Putamen (tissue), 1 donor: ENCODE data around the gene STARD8.

Experiments used
- DNase-seq: peaks from one replicate; pipeline ENCODE4 v3.0.0-alpha.2; 2016; ENCODE audit warnings: low spot score

The STARD8 gene

DNA sequence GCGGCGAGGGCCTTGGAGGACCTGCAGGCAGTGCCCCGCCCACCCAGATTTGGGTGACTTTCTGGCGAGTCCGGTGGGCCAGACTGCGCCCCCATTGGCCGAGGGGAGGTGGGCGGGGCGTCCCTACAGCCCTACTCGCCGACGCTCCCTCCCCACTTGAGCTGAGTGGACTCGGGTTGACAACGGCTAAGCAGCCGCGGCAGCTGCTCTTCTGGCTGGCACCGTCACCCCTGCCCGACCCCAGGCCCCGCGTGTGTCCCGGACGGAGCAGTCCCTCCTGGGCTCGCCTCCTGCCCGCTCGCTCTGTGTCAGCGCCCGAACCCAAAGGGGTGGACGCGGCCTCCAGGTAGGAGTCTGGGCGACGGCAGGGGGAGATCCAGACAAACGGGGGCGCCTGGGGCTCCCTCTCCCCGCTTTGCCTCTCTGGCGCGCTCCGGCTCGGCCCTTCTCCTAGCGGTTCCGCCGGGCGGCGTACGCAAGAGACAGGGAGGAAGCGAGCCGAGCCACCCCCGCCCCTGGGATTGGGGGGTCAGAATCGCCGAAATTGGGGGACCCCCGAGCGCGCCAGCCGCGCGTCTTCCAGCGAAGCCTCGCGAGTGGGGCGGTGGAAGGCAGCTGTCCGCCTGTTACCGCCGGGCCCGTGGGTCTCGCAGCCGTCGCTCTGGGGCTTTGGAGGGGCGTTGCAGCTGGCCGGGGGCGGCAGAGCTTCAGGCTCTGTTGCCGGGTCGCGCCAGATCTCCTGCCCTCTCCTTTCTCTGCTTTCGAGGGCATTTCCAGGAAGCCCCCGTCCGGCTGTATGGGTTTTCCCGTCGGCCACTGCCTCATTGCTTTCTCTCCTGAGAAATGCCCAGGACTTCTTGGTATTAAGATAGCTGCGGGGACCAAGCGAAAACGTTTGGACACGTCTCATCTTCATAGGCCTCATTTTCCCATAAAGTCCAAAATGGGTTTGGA, 46.3 kb downstream of the STARD8 start:
- no peak for DNase-seq

DNA sequence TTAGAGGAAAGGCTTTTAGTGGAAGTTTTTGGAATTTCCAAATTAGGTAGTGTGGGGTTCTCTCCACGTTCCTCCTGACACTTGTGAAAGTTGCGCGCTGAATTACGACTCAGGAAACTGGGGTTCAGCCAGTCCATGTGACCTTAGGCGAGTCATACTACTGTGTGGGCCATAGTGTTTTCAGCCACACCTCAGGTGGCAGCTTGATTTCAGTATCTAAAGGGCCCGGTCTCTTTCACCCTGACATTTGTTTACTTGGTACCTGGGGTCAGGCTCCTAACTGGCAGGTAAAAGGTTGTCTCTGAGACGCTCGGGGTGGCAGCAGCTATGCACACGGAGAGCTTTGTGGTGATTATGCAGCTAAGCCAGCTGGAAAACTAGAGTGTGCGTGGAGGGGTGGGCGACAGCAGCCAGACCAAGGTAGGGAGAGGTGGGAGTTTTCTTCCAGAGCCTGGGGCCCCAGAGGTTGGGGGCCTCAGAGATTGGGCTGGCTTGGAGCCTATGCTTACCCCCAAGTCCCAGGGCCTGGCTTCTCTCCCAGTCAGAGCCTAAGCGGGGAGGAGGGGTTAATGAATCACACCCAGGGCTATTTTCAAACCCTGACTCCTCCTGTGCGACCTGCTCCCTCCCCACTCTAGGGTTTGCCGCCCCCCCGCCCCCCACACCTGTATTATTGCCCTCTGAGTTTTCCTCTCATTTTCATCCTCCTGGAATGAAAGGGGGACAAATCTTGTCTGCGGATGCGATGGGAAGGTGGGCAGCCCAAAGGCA, 47.2 kb downstream of the STARD8 start:
- no peak for DNase-seq

DNA sequence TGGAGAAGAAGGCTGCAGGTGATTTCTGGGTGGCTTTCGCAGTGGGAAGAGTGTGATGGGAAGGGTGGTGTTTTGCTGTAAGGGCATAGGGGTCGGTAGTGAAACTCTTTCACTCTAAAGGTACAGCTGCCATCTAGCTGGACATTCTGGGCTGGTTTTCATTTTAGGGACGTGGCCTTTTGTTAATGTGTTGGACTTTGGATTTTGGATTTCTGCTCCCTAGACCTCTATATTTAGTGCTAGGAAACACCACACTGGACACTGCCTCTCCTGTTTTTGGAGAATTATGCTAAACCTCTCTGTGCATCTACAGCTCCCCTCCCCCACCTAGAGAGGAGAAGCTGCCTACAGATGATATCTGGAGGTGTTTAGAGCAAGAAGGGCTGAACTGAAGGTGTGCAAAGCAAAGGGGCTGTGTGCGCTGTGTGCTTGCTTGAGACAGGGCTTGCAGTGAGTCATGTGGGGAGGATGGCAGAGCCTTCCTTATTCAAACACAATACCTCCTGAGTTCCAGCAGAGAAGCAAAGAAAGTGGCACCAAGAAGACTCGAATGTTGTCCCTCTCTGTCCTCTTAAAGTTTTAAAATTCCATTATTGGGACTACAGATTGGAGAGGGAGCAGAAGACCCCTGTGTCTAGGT, 47.9 kb downstream of the STARD8 start:
- DNase-seq, result no peak

DNA sequence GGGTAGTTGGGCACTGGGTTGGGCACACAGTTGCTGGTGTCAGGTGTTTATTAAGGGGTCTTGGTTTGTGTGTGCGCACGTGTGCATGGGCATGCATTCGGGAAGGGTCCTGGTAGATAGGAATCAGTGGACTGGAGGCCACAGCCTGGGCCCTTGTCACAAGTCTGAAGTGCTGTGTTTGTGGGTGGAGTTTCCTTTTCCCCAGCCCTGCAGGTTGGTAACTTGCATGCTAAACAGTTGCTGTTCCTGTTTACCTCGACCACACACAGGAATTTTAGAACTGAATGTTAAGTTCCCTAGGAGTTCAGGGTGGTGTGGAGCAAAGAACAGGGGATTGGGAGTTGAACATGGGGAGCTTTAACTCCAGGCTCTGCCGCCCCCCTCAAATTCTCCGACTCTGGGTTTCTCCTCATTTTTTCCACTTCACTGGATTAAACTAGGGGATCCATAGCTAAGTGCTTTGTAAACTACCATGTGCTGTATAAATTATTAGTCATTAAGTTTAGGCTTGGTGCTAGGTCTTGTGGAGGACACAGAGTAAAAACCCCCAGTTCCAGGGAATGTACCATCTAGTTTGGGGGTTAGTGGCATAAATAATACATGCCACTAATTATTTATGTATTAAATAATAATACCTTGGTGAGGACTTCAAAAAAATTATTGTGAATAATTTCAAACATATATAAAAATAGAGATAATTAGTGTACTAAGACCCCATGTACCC, 49.0 kb downstream of the STARD8 start:
- no peak for DNase-seq

DNA sequence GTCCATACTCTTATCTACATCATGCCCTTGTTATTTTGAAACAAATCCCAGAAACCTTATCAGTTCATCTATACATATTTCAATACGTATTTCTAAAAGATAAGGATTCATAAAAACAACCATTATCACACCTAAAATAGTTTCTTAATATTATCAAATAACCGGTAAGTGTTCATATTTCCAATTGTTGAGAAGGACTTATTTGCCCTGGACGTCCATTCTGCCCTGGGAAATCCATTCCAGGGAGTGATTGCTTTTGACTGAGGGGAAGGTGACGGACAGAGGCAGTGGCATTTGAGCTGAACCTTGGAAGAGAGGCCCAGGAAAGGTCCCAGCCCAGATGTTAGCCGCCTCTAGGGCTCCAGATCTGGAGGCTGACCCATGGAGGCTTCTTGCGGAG, 49.6 kb downstream of the STARD8 start:
- no peak for DNase-seq

DNA sequence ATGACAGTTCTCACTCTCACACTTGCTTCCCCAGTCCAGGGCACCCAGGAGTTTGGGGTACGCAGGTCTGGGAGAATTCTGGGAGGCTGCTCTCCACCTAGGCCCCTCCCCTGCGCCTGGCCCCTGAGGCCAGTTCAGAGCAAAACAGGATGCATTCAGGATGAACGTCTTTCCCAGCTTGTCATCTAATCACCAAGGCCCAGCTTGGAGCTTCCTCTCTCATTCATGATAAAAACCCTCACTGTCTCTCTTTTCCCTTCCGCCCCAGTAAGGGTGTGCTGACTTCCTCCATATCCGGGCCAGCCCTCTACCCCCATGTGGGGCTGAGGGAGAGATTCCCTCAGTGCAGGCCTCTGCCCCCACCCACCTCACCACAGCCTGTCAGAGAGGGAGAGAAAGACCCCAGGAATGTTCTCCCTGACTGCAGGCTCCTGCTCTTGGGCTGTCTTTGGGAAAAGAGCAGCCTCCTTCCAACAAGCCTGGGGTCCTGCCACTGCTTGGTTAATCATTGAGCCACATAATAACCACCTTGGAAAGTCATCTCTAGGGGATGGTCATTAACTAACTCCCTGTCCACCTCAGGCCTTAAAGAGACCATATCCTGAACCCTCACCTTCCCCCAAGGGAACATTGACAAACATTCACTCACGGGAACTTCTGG, 50.1 kb downstream of the STARD8 start:
- DNase-seq, result no peak

DNA sequence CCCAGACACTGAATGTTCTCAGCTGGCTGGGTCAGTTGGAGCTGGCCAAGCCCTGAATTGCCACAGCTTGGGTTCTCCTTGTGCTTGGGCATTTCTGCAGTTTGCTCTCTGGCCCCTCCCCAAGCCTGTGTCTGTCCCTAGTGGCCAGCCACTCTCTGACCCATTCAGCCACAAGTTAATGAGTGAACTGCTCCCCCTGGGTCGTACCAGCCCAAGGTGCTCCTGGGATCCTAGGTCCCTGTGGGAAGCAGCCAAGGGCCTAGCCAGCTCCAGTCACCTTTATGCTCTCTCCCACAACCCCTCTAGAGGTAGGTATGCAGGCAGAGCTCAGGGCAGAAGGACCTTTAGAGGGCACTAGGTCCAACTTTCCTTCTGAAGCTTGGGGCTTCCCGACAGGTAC, 51.5 kb downstream of the STARD8 start:
- DNase-seq, result no peak

DNA sequence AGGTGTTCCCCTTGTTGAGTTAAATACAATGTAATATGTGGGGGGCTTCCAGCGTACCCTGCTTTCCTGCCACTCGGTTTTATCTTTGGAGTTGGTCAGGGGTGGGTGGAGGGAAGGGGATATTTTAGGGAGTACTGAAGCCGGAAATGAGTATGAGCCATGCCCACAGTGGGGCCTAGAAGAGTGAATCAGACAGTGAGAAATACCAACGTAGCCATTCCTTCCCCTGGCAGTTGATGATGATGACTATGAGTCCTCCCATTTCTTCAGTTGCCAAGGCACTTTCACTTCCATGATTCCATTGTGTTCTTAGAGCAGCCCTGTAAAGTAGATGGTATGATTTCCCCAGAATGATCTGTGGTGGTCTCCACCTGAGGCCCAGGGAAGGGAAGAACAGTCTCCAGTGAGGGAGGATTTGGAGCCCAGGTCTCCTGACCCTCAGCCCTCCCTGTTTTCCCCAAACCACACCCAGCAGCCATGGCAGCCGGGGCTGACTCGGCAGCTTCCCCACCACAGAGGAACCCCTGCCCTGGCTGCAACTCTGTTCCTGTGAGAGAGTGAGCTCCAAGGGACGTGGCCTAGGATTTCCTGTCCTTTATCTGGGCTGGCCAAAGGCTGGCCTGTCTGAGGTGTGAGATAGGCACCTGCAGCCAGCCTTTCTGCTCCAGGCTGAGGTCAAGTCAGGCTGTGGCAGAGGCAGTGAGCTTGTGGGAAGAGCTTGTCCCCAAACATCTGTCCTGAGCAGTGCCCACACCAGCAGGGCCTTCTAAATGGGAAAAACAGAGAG, 52.7 kb downstream of the STARD8 start:
- no peak for DNase-seq

DNA sequence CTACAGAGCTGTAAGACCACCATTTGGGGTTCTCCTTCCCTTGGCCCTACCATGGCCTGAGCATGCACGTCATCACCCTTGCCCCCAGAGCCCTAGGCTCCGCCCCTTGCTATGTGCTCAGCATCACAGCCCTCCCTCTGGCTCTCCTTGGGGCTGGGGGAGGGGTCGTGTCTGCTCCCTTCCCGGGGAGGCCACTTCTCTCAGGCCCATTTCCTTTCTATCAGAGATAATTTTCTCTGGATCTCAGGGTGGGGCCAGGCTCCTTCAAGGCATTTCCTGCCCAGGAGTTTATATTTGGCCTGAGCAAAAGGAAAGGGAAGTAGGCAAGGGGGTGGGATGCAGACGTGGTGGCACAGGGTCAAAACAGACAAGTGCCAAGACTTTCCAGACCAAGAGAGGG, 55.9 kb downstream of the STARD8 start:
- no peak for DNase-seq

DNA sequence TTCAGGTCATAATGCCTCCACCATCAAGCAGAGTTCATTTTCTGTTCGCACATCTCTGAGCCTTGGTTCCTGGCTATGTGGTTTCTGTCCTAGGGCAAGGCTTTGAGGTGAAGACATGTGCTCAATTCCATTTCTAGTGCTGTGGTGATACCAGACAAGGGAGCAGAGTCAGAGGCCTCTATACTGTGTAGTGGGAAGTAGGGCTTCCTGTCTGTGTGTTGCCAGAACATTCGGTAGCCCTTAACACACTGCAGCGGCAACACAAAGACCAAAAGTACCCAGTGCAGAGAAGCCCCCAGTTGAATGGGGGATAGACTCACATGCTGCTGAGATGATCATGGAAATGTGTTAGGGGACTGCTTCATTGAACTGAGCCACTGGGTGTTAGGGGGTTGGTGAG, 56.4 kb downstream of the STARD8 start:
- DNase-seq, result no peak

DNA sequence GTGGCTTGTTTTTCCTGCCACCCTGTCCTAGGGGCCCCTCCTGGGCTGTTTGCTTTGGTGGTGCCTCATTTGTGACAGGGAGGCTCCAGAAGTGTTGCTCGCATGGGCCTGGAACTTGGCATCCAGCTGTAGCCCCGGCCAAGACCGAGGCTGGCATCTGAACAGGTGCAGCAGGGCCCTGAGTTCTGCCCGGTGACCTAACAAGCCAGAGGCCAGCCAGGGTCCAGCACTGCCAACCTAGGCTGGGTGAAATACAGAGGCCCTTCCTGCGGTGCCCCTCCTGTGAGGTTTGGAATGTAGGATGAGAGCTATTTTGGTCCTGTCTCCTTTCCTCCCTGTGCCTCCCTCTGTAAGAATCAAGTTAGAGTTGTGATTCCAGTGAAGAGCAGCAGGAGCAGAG, 58.5 kb downstream of the STARD8 start:
- DNase-seq, result no peak

DNA sequence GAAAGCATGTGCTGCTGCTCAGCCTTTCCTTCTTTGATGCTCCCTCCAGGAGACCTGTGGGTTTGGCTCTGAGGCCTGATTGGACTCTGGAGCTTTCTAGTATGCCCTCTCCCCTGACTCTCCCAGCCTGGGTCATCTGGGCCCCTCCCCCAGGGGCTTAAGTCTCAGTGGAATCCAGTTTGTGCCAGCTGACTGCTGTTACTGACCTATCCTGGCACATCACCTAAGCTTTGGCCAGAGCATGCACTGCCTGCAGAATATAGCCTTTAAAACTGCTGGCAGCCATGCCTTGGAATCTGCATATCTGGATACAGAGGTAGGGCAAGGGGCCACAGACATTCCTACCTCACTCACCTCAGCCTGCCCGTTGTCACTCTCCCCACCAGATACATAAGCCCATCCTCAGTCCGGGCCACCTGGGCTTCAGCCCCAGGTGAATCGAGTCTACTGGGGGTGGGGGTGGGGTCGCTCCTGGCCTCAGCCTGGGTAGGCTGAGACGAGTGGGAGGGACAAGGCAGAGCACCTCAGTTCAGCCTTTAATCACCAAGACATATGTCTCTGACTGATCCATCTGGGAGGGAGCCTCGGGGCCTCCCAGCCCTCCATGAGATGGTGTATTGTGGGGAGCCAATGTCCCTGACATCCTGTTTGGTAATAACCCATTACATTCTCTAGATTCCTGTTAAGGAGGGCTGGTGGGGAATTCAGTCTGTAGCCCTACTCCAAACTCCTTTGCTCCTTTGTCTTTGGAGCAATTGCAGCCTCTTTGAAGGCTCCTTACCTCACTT, 61.2 kb downstream of the STARD8 start:
- no peak for DNase-seq

DNA sequence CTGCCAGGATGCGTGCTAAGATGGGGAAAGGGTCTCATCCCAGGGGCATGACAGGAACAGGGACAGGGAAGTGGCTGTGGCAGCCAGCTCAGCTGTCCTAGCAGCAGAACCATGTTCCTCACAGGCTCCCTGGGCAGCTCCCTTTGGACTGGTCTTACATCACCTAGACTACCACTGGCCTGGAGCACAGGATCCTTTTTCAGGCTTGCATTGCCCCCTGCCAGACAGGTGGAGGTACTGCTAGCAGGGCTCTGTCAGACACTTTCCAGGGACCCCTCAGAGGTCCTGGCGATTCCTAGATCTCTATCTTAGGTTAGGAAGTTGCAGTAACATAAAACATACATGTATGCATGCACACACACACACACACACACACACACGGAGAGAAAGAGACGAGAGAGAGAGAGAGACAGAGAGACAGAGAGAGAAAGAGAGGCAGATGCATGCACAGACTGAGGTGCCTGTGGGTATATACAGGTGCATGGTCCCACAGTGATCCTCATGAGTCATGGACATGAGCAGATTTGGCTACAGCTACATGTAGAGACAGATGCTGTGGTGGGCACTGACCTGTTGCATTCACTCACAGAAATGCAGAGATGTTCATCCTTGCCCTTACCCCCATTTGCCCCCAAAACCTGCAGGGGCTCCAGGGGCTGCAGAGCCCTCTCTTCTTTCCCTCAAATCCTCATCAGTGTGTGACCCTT, 63.6 kb downstream of the STARD8 start:
- no peak for DNase-seq

DNA sequence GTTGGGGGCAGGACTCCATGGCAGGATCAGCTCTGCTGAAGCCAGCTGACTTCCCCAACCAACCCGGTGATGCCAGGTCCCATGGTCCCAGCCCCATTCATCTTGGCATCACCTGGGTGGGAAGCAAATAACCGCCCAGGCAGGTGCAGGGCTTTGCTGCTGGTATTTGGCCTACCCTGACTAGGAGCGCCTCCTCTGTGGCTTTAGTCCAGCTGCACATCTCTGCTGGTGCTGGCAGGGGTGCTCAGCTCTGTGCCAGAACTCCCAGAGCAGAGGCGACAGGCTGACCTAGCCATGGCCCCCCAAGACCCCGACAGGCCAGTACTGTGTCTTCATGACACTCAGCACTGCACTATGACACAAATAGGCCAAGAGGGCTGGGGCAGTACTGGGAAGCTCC, 64.4 kb downstream of the STARD8 start:
- DNase-seq, result no peak

DNA sequence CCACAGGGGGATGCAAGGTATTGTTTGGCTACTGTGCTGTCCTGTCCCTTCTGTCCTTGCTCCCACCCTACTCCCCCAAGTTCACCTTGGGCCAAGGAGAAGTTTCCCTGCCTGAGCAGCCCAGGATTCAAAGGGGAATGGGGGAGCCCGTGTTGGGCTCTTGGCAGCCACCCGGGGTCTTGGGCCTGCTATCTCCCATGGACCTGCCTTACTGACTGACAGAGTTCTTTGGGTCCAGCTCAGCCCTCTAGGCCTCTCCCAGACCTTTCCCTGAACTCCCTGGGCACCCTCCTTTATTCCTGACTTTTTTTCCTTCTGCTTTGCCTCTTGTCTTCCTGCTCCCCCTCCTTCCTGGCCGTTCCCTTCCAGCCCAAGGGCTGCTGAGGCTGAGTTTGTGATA, 67.4 kb downstream of the STARD8 start:
- DNase-seq, result no peak

DNA sequence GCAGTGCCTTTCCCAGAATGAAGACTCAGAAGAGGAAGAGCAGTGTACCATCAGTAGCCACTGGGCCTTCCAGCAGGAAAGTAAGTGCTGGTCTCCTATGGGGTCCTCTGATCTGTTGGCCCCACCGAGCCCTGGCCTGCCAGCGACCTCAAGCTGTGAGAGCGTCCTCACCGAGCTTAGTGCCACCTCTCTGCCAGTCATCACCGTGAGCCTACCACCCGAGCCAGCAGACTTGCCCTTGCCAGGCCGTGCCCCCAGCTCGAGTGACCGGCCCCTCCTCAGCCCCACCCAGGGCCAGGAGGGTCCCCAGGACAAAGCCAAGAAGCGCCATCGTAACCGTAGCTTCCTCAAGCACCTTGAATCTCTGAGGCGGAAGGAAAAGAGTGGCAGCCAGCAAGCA, 69.7 kb downstream of the STARD8 start:
- no peak for DNase-seq

DNA sequence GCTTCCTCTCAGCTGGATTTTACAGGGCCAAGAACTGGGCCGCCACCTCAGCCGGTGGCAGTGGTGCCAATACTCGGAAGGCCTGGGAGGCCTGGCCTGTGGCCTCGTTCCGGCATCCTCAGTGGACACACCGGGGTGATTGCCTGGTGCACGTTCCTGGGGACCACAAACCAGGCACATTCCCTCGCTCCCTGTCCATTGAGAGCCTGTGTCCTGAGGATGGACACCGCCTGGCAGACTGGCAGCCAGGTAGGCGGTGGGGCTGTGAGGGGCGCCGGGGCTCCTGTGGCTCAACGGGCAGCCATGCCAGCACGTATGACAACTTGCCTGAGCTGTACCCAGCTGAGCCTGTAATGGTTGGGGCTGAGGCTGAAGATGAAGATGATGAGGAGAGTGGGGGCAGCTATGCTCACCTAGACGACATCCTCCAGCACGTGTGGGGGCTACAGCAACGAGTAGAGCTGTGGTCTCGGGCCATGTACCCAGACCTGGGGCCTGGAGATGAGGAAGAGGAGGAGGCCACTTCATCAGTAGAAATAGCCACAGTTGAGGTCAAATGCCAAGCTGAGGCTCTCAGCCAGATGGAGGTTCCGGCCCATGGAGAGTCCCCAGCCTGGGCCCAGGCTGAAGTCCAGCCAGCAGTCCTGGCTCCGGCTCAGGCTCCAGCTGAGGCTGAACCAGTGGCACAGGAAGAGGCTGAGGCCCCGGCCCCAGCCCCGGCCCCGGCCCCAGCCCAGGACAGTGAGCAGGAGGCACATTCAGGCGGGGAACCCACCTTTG, 70.4 kb downstream of the STARD8 start:
- no peak for DNase-seq

DNA sequence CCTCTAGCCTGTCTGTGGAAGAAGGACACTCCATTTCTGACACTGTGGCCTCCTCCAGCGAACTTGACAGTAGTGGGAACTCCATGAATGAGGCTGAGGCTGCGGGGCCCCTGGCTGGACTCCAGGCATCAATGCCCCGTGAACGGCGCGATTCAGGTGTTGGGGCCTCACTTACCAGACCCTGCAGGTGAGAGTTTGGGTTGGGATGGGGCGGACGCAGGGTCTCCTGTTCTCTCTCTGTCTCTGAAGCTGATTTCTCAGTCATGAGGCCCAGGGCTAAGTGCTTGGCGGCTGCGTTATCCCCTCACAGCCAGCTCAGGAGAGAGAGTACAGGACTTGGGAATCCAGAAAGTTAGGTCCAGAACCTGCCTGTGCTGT, 71.0 kb downstream of the STARD8 start:
- DNase-seq, result no peak
